ENCODE measurements around the gene PSENEN. TPM values are rescaled to one million over a fixed set of nuclear protein-coding genes. Genes with fewer than 3 reads are reported as not detected.

PSENEN gene
- total and polyA plus RNA-seq, 9 of the 15 experiments (the other 6 are each of a cell fraction or from before 2014, with no cell fraction given): 34.5 to 299 (median 61.1) TPM

GRCh38 chr19:35716801-35717664 is 28.4 kb upstream of the PSENEN start (continued):
- TF ChIP-seq U2AF2 (optimal IDR thresholded peaks at IDR 0.05; ENCODE audit: low read depth, low read length) (no peak), ZNF121 (CRISPR knock-in tag; conservative IDR thresholded peaks at IDR 0.05) (no peak), KLF13 (tag; IDR thresholded peaks at IDR 0.05; ENCODE audit: borderline replicate concordance, low read depth) (peak; percentile 88; the same call in 1 of the 2 replicates), THRB (CRISPR knock-in tag; conservative IDR thresholded peaks at IDR 0.05) (no peak), RBM15 (IDR thresholded peaks at IDR 0.05; ENCODE audit: insufficient read depth, low read length) (no peak), ZC3H11A (IDR thresholded peaks at IDR 0.05; ENCODE audit: low read depth, low read length) (no peak), HEY1 (CRISPR knock-in tag; IDR thresholded peaks at IDR 0.05; ENCODE audit: borderline replicate concordance) (no peak), CAMTA2 (CRISPR knock-in tag; conservative IDR thresholded peaks at IDR 0.05) (no peak), DDX20 (tag; IDR thresholded peaks at IDR 0.05; ENCODE audit: low read depth) (no peak), ELF1 (tag; IDR thresholded peaks at IDR 0.05) (no peak), MTA1 (IDR thresholded peaks at IDR 0.05; ENCODE audit: borderline replicate concordance) (peak; percentile 78; the same call in 1 of the 2 replicates), KDM1A (IDR thresholded peaks at IDR 0.05) (no peak), PHF8 (IDR thresholded peaks at IDR 0.05; ENCODE audit: borderline replicate concordance, low read length) (peak; percentile 66; the same call in 1 of the 2 replicates), ZNF445 (CRISPR knock-in tag; IDR thresholded peaks at IDR 0.05; ENCODE audit: low read depth) (no peak), LCOR (CRISPR knock-in tag; IDR thresholded peaks at IDR 0.05) (peak; percentile 86), SAP30 (IDR thresholded peaks at IDR 0.05; ENCODE audit: borderline replicate concordance, insufficient read depth, low read depth, low read length, poor library complexity, severe bottlenecking) (peak; percentile 70), FOXO4 (CRISPR knock-in tag; IDR thresholded peaks at IDR 0.05) (no peak), FOXA1 (IDR thresholded peaks at IDR 0.05; ENCODE audit: borderline replicate concordance) (no peak)
- TF ChIP-seq, protein P1, sequence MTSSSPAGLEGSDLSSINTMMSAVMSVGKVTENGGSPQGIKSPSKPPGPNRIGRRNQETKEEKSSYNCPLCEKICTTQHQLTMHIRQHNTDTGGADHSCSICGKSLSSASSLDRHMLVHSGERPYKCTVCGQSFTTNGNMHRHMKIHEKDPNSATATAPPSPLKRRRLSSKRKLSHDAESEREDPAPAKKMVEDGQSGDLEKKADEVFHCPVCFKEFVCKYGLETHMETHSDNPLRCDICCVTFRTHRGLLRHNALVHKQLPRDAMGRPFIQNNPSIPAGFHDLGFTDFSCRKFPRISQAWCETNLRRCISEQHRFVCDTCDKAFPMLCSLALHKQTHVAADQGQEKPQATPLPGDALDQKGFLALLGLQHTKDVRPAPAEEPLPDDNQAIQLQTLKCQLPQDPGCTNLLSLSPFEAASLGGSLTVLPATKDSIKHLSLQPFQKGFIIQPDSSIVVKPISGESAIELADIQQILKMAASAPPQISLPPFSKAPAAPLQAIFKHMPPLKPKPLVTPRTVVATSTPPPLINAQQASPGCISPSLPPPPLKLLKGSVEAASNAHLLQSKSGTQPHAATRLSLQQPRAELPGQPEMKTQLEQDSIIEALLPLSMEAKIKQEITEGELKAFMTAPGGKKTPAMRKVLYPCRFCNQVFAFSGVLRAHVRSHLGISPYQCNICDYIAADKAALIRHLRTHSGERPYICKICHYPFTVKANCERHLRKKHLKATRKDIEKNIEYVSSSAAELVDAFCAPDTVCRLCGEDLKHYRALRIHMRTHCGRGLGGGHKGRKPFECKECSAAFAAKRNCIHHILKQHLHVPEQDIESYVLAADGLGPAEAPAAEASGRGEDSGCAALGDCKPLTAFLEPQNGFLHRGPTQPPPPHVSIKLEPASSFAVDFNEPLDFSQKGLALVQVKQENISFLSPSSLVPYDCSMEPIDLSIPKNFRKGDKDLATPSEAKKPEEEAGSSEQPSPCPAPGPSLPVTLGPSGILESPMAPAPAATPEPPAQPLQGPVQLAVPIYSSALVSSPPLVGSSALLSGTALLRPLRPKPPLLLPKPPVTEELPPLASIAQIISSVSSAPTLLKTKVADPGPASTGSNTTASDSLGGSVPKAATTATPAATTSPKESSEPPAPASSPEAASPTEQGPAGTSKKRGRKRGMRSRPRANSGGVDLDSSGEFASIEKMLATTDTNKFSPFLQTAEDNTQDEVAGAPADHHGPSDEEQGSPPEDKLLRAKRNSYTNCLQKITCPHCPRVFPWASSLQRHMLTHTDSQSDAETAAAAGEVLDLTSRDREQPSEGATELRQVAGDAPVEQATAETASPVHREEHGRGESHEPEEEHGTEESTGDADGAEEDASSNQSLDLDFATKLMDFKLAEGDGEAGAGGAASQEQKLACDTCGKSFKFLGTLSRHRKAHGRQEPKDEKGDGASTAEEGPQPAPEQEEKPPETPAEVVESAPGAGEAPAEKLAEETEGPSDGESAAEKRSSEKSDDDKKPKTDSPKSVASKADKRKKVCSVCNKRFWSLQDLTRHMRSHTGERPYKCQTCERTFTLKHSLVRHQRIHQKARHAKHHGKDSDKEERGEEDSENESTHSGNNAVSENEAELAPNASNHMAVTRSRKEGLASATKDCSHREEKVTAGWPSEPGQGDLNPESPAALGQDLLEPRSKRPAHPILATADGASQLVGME (CRISPR knock-in tag; IDR thresholded peaks at IDR 0.05): 0 out of 2 replicates have a peak, but pooled peaks have one; percentile 62
